Activated CD8-positive, alpha-beta memory T cell treated with anti-CD3 and anti-CD28 coated beads for 24 hours (primary cell): ENCODE measurements around the gene INPPL1.

ENCODE experiments used
- DNase-seq: peaks from one replicate; pipeline ENCODE4 v3.0.0-alpha.2; 2020

INPPL1 gene

GRCh38 chr11:72233773-72234513, 9.4 kb downstream of the INPPL1 start:
- peak; percentile 45 for DNase-seq

DNA sequence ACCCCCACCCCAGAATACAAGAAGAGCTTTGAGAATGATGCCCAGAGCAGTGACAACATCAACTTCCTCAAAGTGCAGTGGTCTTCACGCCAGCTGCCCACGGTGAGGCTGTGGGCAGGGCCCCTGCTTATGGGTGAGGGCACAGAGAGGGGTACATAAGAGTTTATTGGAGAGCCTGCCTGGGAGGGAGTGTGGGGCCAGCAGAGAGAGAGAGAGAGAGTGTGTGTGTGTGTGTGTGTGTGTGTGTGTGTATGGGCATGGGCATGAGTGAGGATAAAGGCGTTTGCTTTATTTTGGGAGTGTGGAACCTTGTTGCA, 9.9 kb downstream of the INPPL1 start:
- DNase-seq, result no peak

- DNase-seq, result no peak
Observed at GRCh38 chr11:72234920-72235319, 10.4 kb downstream of the INPPL1 start.

GRCh38 chr11:72235351-72236057, 10.9 kb downstream of the INPPL1 start:
- peak; percentile 52 for DNase-seq

DNA sequence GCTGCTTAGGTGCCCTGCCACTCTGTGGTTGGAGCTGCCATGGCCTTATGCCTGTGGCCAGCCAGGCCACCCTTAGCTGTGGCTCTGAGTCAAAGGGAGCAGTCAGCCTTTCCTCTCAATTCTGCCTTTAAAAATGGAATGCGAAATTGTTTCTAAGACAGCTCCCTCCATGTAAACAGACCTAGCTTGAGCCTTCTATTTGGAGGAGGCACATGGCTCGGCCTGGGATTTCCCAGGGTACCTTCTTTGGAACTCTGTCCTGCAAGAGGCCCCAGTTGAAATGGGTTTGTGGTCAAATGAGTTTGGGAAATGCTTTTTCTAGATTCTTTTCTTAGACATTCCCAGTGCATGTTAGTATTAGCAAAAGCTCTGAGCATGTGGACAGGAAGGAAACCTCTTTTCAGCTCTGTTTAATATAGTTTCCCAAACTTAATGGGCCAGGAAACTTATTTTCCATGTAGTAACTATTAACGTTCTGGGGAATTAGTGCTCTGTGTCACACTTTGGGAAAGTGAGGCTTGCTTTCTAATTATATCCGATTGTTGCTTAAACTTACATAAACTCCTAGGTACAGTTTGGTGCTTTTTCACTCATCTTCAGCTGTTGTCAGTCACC, 11.6 kb downstream of the INPPL1 start:
- peak; percentile 37 for DNase-seq

DNA sequence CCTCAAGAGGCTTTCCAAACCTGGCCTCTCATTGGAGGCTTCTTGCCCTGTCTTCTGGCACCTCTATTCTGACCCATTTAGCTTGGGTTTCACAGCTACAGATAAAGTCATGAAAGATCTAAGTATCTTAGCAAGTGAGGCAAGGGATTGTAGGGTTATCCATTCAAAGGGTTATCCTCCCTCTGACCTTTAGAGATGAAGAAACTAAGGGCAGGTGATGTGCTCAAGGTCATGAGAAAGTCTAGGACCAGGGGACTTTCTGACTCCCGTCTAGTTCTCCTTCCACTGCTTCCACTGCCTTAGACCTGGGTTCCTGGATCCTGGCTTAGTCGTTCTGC, 12.2 kb downstream of the INPPL1 start:
- peak; percentile 21 for DNase-seq

GRCh38 chr11:72237112-72237931, 12.8 kb downstream of the INPPL1 start:
- peak; percentile 53 for DNase-seq

DNA sequence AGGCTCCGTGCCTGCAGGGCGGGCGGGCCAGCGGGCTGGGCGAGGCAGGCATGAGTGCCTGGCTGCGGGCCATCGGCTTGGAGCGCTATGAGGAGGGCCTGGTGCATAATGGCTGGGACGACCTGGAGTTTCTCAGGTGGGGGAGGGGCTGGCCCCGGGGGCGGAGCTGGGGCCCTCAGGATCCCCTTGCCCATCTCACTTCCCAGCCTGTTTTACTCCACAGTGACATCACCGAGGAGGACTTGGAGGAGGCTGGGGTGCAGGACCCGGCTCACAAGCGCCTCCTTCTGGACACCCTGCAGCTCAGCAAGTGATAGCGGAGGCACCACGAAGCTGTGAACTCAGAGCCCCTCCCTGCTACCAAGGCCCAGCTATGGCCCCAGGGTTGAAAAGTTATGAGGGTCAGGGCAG, 13.5 kb downstream of the INPPL1 start:
- peak; percentile 74 for DNase-seq

DNA sequence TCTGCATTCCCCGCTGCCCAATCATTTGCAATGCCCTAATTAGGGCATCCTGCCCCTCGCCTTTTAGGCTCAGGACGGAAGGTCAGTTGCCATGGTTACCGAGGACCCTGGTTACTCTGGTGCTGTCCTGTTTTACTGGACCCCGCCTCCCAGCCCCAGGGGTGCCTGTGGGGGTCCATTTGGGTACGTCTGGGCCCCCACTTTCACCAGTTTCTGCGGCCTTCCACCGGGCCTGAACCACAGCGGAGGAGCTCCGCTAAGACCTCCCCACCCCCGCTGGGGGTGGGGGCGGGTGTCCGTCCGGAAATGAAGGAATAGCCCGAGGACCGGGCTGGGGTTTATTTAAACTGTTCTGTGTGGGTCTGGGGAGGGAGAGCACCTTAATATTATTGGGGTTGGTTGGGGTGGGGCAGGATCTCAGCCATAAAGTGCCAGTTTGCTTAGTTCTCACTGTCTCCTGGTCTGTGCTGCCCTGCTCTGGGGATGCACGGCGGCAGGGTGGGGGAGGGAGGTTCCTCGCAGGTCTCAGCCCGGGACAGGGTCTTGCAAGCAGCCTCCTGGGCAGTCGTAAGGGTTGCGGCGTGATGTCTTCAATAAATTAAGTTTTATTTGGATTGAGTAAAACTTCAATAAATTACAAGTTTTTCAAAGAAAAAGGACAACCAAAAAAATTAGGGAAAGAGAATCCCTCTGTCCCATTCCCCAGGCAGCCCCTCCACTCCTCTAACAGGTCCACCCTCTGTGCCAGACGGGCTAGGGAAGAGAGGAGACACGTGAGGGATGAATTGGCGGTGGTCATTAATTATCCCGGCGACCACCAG, 14.1 kb downstream of the INPPL1 start:
- DNase-seq, result peak; percentile 54

GRCh38 chr11:72239313-72239848, 14.8 kb downstream of the INPPL1 start:
- peak; percentile 63 for DNase-seq

- no peak for DNase-seq
Observed at GRCh38 chr11:72239849-72240460, 15.4 kb downstream of the INPPL1 start.

- DNase-seq, result no peak
Observed at GRCh38 chr11:72240461-72241290, 16.1 kb downstream of the INPPL1 start.

GRCh38 chr11:72241291-72241781, 16.8 kb downstream of the INPPL1 start:
- no peak for DNase-seq

GRCh38 chr11:72242141-72242540, 17.6 kb downstream of the INPPL1 start:
- DNase-seq, result no peak

DNA sequence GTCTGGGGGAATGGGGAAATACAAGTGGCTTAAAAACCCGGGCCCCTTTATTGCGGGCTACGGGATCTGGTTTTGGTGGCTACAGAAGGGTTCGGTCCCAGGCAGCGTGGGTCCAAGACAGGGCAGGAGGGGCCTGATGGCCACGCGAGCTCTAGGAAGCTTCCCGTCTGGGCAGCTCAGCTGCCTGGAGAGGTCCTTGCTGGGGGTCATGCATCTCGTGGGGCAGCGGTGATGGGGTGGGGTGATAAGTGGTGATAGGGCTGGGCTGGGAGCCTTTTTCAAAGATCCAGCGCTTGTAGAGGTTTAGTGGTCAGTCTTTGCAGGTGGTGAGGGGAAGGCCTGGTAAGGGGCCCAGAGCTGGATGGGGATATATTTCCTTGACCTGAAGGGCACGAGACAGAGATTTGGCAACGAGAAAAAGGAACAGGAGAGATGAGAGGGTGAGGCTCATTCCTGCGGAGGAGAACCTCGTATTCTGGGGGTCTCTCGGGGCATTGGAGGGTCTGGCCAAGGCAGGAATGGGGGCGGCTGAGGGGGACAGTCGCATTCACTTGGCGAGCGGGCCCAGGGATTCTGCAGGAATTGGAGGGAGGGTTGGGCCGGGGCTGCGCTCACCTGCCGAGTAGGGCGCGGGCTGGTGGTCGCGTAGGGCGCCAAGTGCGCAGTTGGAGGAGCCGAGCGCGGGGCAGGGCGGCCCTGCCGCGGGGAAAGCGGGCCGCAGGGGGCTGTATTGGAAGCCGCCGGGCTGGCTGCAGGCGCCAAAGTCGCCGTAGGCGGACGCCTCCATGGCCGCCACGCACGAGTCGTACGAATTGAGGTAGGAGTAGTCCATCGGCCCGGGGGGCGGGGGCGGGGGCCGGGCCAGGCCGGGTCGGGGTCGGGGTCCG, 18.8 kb downstream of the INPPL1 start:
- no peak for DNase-seq

DNA sequence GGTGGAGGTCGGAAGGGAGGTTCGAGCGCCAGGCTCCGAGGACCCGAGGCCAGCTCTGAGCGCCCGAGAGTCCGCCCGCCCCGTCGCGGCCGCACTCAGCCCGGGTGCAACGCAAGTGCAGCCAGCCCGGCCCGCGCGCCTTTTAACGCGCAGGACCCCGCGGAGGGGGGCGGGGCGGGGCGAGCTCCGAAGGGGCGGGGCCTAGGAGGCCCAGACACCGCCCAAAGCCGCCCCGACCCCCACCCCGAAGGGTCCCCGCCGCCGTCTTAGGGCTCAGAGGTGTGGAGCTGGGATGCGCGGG, 19.4 kb downstream of the INPPL1 start, which contains the start of gene PHOX2A:
PHOX2A (minus strand) TSS at position 117 of the 301 bp plus-strand sequence. CDS start 172 bp downstream, outside the sequence.
- DNase-seq, result peak; percentile 54

DNA sequence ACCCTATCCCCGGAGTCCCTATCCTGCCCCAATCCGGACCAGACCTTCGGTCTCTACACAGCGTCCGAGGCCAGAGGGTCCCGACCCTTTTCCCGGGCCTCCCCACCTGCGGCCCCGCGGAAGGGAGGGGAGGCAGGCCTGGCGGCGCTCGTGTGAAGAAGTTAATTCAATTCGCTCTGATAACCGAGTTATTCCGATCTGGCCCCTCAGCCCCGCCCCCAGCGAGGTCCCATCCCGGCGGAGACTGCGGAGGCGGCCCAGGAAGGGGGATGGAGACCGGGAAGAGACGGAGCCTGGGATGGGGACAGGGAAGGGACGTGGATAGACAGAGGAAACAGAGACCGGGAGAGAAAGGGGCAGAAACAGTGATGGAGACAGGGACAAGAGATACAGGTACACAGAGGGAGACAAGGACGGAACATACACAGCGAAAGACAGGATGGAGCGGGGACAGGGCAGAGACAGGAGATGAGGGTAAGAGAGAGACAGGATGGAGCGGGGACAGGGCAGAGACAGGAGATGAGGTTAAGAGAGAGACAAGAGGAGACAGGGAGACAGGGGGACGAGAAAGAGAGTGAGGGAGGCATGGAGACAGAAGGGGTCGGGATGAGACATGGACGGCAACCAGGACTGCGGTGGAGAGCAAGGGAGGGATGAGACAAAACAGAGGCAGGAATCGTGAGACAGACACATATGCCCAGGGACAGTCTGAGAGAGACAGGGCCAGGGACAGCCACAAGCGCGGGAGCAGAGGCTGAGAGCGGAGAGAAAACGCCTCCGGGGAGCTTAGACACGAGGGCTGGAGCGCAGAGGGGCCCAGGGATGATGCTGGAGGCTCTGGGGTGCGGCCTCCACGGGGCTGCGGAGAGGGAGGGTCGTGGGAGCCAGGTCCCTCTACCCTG, 20.0 kb downstream of the INPPL1 start:
- DNase-seq, result peak; percentile 55

- peak; percentile 52 for DNase-seq
Observed at GRCh38 chr11:72245263-72245816, 20.8 kb downstream of the INPPL1 start.
